Hematopoietic multipotent progenitor cell treated with erythropoietin and hydrocortisone succinate and interleukin-3 and kit ligand, for 15 days (in vitro differentiated cells): ENCODE data around the gene ASNSD1.

ENCODE experiments used
- DNase-seq: peaks from one replicate; pipeline ENCODE4 v3.0.0-alpha.2; 2015; ENCODE audit warnings: low spot score

ASNSD1 gene

DNA sequence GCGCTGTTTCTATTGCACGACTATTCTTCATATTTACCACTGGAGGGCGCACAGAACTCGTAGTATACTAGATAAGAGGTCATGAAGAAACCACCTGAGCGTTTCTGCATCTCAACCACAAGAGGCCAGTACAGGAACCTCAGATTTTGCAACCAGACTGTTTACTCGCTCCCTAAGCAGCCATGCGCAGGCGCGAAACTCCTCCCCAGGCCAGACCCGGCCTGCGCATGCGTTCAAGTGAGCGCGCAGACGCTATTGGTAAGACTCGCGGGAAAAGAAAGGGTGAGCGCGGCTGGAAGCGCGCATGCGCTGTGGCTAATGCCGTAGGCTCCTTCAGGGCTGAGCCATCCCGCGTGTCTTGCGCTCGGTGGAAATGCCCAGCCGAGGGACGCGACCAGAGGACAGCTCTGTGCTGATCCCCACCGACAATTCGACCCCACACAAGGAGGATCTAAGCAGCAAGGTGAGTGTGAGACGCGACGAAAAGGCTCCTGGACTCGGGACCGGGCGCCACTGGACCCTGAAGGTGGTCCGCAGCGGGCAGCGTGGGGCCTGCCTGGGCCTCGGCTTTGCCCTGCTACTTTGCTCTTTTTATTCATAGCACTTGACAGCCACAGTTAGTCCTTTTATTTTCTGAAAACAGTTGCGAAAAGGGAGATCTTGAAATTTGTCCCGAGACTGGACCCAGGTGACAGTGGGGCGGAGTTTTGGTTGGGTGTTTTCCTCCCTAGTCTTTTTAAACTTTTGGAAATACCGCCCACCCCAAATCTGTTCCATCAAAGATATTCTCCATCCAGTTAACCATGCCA lies at the start of gene ASNSD1:
ASNSD1 (plus strand) TSS at position 312 of the 809 bp plus-strand sequence. CDS start 4,674 bp downstream, outside the sequence.
- DNase-seq: peak; percentile 100

DNA sequence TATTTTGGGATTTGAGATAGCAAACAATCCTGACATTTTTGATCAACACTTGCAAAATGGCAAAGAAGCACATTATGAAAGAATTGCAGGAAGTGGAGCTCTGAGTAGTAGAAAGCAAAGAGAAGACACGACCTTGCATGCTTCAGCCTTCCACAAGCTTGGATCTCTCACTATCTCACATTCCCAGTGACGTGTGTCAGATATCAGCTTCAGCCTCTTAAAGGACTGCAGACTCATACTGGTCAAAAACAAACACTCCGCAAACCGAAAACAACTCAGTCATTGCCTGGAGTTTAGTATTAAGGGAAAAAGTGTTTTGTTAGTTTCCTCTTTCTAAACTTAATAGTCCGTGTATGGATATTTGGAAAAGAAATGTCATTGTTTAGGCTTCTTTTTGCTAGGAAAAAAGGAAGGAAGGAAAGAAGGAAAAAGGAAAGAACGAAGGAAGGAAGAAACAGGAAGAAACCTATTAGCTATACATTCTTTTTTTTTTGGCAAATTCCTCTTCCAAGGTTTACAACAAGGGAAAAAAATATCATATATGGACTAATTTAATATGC lies 48.1 kb upstream of the ASNSD1 start:
- peak; percentile 91 for DNase-seq

DNA sequence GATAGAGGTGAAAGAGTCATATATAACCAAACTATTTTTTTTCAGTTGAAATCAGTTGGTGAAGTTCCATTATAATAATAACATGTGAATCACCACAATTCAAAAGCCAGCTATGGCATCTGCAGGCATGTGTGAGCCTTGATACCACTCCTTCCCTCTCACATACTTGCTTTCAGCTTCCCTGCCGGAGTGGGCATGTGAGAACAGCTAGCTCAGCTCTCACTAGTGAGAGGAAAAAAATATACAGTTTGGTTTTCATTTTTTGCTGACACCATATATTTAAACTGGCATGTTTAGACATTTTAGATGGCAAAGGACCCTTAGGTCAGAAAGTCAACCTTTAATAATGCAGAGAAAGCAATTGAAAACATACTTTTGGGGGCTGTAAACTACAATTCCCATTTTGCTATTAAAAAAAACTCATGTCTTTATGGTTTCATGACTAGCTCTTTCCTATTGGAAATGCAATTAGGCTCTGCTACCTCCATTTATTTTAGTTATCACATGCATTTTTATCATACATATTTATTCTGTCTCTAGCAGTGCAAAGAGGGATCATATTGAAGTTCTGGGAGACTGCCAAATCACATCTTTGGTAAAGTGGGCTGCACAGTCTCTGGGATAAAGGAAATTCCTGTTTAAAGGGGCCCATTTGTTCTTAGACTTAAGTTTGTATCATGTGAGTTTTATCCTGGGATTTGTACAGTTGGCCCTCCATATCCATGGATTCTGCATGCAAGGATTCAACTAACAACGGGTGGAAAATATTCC lies 47.4 kb upstream of the ASNSD1 start:
- DNase-seq: peak; percentile 71

- DNase-seq: no peak
These were observed 46.7 kb upstream of the ASNSD1 start for GRCh38 chr2:189614585-189614984.

DNA sequence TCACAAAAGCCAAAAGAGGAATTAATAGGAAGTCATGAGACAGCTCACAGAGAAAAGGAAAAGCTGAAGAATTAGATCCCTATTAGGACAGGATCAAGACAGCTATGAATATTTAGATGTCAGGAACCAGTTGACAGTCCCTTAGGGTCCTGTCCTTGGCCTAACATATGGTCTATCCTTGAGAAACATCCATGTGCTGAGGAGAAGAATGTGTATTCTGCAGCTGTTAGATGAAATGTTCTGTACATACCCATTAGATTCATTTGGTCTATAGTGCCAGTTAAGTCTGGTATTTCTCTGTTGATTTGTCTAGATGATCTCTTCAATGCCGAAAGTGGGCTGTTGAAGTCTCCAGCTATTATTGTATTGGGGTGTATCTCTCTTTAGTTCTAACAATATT lies 43.1 kb upstream of the ASNSD1 start:
- no peak for DNase-seq

DNA sequence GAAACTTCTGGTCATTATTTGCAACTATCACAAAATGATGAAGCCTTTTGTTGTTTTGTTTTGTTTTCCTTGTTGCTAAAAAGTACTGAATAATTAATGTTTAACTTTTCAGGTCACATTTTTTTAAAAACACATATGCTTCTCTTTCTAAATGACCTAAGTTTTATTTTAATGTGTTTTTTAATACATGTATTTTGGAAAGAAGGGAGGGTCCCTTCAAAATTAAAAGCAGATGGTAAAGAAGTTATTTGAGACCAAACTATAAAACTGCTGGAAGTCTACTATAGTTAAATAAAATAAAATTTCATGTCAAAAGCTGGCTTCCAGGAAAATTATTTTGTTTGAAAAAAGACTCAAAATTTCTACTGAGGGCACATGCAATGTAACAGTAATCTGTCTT lies 39.5 kb upstream of the ASNSD1 start:
- no peak for DNase-seq

DNA sequence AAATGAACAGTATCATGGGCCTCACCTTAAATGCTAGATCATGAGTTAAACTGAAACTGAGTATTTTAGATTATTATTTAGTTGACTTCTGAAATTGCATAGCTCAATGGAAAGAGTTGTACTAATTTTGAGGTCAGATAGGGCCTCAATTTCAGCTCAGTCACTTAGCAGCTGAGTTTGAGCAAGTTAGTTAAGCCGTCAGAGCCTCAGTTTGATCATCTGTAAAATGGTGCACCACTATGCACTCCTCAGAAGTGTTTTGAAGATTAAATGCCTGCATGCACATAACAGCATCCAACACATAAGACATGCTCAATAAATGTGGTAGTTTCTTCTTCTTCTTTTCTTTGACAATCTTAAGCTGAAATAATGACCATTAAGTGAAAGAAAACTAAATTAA lies 38.2 kb upstream of the ASNSD1 start:
- no peak for DNase-seq

- no peak for DNase-seq
These were observed 36.5 kb upstream of the ASNSD1 start for GRCh38 chr2:189624648-189625355.

GRCh38 chr2:189625636-189626035 lies 35.6 kb upstream of the ASNSD1 start:
- DNase-seq: no peak

DNA sequence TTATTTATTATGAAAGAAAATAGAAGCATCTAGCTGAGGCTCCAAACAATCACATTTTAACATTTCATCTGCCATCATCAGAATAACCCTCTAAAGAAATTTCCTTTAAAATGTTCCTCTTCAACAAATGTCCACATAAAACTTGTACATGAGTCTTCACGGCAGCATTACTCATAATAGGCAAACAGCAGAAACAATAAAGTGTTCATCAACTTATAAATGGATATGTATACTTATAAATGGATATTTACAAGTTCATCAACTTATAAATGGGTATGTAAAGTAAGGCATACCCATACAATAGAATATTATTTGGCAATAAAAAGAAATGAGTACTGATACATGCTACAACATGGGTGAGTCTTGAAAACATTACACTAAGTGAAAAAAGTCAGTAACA lies 33.5 kb upstream of the ASNSD1 start:
- DNase-seq: no peak

- DNase-seq: peak; percentile 53
These were observed 32.3 kb upstream of the ASNSD1 start for GRCh38 chr2:189628817-189629530.

GRCh38 chr2:189629531-189630453 lies 31.5 kb upstream of the ASNSD1 start:
- no peak for DNase-seq

DNA sequence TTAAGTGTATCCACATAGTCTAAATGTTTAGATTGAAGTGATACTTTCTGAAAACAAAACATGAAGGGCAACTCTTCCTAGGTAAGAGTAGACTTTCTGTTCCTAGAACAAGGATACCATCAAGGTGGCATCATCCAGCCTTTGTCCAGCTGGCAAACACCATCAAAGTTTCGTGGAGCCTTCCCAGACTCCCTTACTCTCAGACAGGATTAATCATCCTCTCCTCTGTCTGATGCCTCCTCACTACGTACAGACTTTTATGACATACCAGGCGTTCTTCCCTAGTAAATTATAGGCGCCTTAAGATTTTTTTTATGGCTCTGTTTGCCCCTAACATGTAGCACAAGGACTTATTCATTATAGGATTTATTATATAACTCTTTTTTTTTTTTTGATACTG lies 29.4 kb upstream of the ASNSD1 start:
- DNase-seq: no peak

DNA sequence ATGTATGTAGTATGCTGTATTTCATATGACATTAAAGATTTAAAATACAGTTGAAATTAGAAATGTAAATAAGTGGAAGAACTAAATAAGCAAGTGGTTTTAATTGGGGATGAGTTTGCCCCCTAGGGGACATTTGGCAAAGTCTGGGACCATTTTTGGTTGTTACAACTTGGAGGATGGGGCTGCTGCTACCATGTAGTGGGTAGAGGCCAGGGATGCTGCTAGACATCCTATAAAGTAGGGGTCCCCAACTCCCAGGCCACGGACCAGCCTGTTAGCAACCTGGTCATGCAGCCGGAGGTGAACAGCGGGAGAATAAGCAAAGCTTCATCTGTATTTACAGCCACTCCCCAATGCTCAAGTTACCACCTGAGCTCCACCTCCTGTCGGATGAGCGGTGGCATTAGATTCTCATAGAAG lies 27.9 kb upstream of the ASNSD1 start:
- peak; percentile 66 for DNase-seq

DNA sequence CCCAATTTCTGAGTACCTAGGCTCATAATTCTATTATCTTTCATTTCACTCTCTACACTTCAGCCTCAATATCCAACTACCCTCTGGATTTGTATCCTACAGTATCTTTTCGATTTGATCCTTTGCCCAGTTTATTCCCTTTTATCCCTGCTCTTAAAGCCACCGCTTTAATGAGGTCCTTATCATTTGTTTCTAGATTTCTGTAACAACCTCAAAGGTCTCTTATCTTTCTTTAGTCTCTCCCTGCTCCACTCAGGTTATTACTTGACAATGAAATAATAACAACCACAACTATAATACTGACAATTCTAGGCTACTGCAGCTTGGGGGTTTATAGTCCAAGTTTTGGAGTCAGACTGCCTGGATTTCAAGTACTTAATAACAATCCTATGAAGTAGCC lies 25.9 kb upstream of the ASNSD1 start:
- no peak for DNase-seq

DNA sequence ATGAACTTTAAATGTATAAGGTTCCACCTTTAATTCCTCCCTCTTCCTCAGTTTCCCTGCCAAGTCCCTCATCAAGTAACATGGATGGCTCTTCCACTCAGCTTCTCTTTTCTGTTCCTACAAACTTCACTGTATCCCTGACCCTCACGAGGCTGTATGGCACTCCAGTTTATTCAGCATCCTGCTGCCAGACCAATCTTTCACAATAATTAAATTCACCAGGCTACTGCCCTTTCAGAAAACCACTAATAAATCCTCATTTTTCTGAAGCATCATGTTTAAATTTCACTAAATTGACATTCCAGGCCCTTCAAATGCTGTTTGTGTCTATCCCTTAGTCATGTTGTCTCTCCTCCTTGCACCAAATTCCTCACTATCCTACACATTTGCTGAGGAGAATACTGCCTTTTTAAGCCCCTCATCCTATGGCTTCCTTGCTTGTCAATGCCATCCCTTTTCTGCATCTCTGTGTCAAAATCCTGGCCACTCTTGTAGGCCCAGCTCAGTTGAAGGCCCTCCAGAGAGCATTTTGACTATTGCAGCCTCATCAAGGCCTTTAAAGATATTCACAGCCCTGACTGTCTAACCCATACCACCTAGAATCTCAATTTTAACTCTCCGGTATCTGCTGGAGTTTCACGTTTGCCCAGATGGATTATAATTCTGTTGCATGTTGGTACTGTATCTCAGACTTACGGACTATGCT lies 22.8 kb upstream of the ASNSD1 start:
- no peak for DNase-seq

GRCh38 chr2:189639007-189639609 lies 22.2 kb upstream of the ASNSD1 start:
- no peak for DNase-seq

GRCh38 chr2:189641002-189641401 lies 20.3 kb upstream of the ASNSD1 start:
- DNase-seq: no peak

- no peak for DNase-seq
These were observed 19.7 kb upstream of the ASNSD1 start for GRCh38 chr2:189641590-189641989.

DNA sequence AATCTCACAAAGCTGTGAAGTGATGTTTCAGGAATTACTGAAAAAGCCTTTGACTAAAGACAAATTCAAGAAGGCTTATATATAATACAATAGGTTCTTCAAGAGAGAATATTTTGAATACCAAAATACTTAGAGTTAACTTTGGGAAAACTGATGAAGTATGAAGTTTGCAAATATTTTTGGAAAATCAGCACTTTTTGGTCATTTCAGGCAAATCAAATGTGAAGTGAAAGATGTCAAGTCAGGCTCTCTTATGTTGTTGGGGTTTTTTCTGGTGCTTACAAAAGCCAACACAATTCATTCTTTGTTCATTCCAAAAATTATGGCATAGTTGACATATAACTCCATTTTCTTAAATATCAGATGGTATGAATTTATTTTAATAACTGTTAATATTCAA lies 14.7 kb upstream of the ASNSD1 start:
- no peak for DNase-seq
